Measurements from ENCODE around the gene CRY1.

GRCh38 chr12:106950591-106950990 lies 142.8 kb downstream of the CRY1 start:
- TF ChIP-seq CTCF (IDR thresholded peaks at IDR 0.05) (no peak), POLR2A (IDR thresholded peaks at IDR 0.05) (no peak)
